Activated naive CD8-positive, alpha-beta T cell treated with anti-CD3 and anti-CD28 coated beads, Interleukin-2, amount 50 U/mL, for 16 hours (primary cell): ENCODE measurements around the gene ERICH4.
A peak's percentile ranks its signal among the peaks of the same experiment; 100 is the strongest.
"Not testable (repeated sequence)": the region's sequence is repeated elsewhere in the genome, so short reads cannot be mapped to it uniquely, and the experiment has no call there.

Experiments used
- DNase-seq: peaks from one replicate; pipeline ENCODE4 v3.0.0-alpha.2; 2020; ENCODE audit warnings: low read depth, low spot score

Gene ERICH4

DNA sequence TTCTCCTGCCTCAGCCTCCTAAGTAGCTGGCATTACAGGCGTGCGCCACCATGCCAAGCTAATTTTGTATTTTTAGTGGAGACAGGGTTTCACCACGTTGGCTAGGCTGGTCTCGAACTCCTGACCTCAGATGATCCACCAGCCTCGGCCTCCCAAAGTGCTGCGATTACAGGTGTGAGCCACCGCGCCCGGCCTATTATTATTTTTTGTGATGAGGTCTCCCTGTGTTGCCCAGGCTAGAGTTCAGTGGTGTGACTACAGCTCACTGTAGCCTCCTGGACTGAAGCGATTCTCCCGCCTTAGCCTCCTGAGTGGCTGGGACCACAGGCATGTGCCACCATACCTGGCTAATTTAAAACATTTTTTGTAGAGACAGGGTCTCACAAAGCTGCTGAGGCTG, 7.6 kb upstream of the ERICH4 start:
- DNase-seq = not testable (repeated sequence)

DNA sequence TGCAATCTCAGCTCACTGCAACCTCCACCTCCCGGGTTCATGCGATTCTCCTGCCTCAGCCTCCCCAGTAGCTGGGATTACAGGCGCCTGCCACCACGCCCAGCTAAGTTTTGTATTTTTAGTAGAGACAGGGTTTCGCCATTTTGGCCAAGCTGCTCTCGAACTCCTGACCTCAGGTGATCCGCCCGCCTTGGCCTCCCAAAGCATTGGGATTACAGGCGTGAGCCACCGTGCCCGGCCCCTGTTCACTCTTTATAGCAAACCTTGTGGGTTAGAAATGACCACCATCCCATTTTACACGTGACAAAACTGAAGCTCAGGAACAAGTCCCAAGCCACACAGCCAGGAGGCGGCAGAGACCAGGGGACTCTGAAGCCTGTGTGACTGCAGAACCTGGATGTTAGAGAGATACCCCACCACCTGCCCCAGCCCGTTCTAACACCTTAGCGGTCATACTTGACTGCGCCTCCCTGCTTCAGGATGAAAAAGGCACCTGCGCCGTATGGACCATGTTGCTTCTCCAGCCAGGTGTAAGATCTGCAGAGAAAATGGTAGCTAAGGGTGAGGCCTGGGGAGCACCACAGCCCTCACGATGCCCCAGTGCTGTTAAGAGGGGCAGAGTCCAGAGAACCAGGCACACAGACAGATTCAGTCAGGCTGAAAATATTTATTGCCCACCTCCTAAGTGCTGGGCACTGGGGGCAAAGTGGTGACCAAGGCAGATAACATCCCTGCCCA, 6.9 kb upstream of the ERICH4 start:
- DNase-seq = no peak

DNA sequence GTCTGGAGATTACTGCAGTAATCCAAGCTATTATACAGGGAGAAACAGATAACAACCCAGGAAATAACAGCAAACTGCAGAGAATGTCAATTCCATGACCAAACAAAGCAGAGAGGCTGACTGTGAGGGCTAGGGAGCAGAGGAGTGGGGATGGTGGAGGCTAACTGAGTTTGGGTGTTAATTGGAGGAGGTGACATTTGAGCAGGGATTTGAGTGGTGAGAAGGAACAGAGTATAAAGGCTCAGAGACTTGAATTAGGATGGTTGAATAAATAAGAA, 6.3 kb upstream of the ERICH4 start:
- DNase-seq = no peak

DNA sequence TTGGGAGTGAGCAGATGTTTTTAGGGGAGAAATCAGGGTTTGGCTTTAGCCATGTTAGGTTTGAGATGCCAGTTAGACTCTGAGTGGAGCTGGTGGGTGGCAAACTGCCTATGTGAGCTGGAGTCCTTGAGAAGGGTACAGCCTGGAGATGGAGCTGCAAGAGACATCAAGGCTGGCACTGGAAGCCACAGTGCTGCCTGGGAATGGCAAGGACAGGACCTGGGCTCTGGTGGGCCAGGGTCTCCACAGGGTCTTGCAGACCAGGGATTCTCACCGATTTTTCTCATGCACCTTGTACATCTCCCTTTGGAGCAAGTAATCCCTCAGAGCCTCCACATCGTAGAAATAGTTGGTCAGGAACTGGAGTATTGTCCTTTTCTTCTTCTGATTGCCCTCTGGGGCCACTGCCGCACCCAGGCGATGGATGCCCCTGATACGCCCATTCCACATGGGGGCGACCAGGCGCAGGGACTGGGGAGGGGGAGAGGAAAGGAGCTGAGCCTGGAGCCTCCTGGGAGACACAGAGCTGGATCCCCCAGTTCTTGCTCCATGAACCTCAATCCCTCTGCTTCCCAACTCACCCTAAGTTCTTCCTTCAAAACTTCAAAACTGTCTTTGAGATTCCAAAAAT, 4.9 kb upstream of the ERICH4 start:
- no peak for DNase-seq

DNA sequence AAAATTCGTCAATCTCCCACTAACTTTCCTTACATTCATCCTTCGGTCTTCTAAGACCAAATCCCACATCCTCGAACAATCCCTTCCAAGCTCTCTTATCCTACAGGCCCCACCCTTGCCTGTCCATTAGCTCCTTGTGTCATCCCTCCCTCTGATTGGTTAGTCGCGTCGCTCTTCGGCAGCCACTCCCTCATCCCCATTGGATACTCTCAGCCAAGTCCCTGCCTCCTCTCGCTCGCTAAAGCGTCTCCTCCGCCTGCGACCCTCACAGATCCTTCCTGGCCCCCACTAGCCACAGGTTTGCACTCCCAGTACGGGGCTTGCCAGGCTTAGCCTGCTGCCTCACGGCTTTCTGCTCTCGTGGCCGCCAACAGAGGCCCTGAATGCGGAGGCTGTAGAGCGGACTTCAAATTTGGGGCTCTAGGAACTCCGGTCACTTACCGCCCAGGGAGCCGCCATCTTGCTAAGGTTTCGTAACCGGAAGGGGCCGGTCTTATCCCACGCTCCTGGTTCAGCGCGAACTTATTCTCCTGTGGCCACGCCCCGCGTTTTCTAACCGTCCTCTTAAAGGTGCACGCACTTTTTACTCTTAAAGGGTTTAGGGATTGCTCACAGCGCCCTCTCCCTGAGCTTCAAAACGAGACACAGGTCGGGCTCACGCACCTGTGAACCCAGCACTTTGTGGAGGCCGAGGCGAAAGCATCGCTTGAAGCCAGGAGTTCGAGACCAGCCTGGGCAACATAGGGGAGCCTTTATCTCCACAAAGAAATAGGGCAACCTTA, 3.3 kb upstream of the ERICH4 start, which contains the start of gene DMAC2:
TSS of gene DMAC2 (minus strand) at position 472 of the 782 bp plus-strand sequence. CDS start at position 459, 13 bp downstream.
- peak; percentile 92 for DNase-seq

DNA sequence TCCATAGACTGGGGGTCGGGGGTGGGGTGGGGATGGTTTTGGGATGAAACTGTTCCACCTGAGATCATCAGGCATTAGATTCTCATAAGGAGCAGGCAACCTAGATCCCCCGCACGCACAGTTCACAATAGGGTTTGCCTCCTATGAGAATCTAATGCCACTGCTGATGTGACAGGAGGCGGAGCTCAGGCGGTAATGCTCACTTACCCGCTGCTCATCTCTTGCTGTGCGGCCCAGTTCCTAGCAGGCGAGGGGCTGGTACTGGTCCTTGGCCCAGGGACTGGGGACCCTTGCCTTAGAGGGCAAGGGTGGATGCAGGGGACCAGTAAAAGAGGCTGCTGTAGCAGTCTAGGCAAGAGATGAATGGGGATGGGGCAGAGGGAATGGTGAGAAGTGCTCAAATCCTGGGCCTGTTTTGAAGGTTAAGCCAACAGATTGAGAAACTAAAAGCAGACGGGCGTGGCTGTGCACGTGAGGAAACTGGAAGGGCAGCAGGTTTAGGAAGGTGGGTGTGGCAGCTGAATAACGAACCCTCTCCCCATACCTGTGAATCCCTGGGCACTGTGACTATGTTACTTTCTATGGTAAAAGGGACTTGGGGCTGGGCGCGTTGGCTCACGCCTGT, 1.5 kb upstream of the ERICH4 start:
- no peak for DNase-seq

DNA sequence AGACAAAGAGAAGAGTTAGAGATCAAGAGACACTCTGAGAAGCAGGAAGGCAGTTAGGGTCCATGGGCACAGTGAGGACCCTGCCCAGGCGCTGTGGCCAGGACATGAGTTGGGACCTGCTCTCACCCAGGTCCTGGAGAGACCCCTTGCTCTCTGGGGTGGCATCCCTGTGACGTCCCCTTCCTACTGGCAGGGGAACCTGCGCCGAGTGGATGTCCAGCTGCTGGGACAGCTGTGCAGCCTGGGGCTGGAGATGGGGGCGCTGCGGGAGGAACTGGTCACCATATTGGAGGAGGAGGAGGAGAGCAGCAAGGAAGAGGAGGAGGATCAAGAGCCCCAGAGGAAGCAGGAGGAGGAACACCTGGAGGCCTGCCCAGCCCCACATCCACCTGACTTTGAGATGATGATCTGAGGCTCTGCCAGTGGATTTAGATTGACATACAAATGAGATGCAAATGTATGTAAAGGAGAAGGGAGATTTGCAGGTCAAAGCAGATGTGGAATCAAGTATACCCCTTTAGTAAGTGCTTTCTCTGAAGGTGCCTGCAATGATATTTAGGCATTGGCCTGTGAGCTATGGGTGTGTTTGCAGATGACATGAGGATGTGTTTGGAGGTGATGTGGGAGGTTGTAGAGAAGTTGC, 978 bp downstream of the ERICH4 start:
- no peak for DNase-seq

DNA sequence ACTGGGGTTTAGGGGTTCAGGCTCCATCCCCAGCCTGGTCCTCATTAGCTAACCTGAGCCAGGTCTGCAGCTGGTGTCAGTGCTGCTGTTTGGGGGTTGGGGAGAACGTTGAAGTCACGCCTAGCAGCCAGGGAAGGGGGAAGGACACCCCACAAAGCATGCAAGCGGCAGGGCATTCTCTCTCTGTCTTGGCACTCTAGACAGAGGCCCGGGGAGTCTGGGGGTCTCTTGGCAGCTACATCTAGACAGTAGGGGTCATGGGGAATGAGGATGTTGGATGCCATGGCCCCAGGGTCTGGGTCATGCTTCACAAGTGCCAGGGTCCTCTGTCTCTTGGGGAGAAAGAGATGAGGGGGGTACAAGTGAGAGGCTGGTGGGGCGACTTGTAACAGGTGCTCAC, 2.6 kb downstream of the ERICH4 start:
- no peak for DNase-seq

DNA sequence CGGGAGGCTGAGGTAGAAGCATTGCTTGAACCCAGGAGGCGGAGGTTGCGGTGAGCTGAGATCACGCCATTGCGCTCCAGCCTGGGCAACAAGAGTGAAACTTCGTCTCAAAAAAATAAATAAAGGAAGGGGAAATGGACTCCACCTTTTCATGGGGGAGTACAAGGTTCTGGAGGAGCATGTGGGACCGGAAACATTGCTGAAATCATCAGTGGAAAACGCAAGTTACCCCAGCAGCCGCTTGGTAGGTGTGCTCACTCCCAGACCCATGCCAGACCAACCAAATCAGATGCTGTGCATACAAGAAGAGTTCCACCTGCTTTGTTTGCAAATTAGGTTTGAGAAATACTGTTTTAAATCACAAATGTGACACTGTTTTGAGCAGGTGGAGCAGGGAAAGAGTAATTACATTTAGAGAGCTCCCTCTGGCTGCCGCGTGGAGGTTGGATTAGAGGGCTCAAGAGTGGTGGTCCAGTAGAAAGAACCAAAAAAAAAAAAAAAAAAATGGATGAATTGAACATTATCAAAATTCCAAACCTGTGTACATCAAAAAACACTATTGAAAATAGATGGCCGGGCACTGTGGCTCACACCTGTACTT, 4.9 kb downstream of the ERICH4 start:
- DNase-seq = no peak

DNA sequence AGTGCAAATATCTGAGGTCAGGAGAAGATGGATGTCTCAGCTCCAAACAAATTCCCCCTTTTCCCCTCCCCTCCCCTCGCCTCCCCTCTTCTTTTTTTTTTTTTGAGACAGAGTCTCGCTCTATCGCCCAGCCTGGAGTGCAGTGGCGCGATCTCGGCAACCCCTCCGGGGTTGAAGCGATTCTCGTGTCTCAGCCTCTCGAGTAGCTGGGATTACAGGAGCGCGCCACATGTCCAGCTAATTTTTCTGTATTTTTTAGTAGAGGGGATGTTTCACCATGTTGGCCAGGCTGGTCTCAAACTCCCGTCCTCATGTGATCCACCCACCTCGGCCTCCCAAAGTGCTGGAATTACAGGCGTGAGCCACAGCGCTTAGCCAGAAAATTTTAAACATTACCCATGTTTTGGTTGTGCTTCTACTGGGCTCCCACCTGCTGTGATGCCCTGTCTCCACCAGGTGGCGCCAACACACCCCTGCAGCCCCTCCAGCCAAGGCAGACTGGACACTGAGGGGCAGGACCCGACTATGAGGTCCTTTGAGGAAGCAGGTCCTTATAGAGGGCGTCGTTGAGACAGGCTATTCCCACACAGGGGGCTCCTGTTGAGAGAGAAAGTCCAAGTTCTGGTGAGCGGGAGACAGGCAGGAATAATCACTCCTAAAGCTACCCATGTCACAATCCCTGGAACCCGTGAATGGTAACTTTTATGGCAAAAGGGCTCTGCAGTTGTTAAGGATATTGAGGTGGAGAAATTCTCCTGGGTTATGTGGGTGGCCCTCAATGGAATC, 6.3 kb downstream of the ERICH4 start:
- DNase-seq = peak; percentile 42

DNA sequence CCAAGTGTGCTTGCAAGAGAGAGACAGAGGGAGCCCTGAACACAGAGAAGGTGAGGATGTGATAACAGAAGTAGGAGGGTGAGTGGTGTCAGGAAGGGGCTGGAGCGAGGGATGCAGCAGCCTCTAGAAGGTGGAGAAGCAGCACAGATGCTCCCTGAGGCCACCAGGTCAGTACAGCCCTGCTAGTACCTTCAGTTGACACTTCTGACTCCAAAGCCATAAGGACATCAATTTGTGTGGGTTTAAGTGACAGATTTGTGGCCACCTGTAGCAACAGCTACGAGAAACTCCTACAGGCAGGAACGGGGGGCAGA, 6.9 kb downstream of the ERICH4 start:
- no peak for DNase-seq

DNA sequence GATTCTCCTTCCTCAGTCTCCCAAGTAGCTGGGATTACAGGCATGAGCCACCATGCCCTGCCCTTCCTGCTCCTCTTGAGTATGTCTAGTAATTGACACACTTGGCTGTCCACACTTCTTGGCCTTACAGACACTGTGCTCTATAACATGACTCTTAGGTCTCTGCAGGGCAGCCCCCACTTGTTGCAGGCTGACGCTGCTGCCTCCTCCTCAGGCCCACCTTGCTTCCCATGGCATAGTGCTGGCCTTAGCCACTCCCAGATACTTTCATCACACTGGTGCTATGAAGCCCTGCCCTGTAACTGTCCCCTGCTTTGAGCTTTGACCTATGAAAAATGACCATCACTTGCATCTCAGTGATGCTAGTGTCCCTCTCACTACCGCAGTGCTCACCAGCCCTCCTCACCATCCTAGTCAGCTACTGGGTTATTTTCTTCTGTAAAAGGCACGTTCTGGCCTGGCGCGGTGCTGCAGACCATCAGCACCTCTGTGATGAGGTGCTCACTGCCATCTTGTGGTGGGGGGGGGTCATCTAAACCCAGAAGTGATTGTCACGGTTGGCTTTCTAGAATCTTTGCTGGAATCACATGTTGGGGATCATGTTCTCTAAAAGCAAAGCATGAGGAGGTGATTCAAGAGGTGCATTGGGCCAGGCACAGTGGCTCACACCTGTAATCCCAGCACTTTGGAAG, 9.8 kb downstream of the ERICH4 start:
- no peak for DNase-seq

DNA sequence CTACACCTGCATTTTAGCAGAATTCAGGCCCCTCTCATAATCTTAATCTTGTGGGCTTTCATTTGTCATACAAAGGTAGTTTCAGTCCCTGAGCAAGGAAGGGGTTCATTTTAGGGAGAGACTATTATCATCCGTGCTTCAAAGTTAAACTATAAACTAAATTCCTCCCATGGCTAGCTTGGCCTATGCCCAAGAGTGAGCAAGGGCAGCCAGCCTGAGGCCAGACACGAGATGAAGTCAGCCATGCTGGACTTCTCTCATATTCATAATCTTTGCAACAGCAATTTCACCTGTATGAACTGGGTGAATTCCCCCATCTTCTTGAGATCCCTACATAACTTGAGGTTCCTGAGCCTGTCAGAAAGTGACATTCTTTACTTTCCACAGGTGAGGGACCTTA, 13.0 kb downstream of the ERICH4 start:
- DNase-seq = no peak

DNA sequence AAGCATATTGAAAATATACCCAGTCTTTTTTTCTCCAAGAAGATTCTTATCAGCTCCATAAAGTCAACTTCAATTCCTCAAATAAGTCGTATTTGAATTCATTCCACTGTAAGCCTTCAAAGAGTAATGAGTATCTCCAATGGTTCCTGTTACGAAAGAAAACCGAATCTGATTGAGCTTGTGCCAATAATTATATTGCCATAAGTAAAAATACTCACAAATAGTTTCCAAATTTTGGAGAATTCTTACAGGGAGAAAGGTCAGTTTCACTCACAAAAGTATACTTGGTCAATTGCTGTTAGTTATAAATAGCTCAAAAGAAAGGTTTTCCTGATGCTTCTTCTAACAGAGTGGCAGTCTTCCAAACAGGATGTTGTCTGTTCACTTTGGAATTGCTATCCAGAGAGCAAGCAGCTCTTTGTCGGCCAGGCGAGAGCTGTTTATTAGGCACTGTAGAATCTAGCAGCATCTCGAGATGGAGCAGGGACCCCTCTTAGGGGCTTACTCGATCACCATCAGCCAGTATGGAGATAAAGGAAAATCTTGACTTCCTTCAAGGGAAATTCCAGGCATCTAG, 13.5 kb downstream of the ERICH4 start:
- no peak for DNase-seq

DNA sequence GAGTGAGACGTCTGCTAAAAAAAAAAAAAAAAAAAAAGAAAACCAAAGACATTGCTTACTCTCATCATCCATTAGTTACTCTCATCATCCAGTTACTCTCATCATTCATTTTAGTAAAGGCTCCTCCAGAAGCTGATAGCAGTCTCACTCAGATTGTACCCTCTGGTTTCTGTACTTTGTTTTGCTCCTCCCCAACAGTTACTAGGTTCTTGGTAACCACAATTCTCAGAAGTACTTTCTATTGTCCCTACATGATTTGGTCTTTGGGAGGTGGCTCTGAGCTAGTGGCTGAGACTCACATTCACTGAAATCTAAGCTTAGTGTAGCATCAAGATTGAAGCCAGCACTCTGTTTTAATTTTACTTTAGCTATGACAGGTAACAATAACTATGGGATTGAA, 14.3 kb downstream of the ERICH4 start:
- no peak for DNase-seq

DNA sequence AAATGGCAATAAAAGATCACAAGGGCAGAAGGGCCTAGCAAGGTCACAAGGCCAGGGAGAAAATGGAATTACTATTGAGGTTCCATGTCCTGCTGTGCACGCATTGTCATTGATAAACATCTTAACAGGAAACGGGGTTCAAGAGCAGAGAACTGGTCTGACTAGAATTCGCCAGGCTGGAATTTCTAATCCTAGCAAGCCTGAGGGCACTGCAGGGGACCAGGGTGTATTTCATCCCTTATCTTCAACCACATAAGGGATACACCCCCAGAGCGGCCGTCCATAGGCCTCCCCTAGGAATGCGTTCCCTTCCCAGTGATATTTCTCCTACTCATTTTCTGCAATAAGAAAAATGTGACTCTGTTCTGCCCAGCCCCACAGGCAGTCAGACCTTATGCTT, 19.5 kb downstream of the ERICH4 start:
- no peak for DNase-seq

DNA sequence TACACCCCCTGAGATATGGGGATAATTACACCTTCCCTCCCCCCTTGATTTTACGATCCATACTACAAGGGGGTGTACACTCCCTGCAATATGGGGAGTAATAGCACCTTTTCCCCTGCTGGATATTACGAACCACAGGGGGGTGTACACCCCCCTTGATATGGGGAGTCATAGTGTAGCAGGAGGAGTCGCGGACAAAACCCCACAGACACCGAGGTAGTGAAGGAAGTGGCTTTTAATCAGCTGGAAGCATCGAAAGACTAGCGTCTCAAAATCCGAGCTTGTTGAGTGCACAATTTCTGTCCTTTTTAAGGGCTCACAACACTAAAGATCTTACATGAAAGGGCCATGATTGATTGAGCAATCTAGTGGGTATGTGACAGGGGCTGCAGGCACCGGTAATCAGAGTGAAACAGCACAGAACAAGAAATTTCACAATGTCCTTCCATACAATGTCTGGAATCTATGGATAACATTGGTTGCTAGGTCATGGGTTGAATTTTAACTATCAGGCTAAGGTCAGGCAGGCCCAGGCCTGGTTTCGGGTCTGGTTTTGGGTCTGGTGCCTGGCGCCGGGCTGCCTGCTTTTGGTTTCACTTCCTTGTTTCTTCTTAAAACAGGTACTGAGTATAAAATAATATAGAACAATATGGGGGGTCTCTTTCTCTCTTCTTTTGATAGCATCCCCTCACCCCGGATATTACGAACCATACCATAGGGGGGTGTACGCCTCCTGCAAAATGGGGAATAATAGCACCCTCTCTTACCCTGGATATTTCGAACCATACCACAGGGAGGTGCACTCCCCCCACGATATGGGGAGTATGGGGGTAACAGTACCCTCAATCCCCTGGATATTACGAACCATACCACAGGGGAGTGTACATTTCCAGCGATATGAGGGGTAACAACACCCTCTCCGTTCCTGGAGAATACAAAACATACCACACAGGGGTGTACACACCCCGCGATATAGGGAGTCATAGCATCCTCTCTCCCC, 20.6 kb downstream of the ERICH4 start:
- DNase-seq = not testable (repeated sequence)

DNA sequence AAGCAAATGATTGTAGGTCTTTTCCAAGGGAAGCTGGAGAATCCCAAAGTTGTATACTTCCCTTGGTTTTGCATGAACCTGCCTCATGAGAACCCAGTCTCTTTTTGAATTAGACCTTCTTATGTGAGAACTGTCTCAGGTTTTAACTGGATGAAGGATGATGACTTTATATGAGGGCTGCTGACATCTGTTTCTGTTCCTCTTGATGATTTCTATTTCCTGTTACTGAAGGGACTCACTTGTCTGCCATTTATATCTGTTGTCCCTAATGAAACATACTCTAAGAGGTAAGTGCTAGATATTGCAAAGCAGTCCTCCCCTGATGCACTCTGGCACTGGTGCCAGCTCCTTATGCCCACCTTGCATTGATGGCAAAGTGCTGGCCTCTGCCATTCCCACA, 33.6 kb downstream of the ERICH4 start:
- no peak for DNase-seq

DNA sequence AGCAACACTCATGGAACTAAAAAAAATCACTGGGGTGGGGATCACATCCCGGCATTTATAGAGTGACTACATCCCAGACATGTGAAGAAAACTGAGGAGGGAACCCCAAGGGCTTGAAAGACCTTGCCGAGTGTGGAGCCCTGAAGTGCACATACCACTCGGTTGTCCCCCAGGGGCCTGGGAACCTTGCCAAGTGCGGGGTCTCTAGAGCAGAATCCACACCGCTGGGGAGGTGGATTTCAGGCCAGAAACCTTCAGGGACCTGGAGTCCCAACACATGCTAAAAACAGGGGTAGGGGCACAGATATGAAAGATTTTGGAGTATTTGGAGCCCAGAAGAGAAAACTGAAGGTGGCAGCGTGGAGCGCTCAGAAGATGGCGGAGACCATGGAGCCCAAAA, 35.2 kb downstream of the ERICH4 start:
- no peak for DNase-seq
